Right lobe of liver (tissue), 6 donors: ENCODE measurements around the gene IGF1R. TPM values are rescaled to one million over a fixed set of nuclear protein-coding genes. Genes with fewer than 3 reads are reported as not detected.

ENCODE experiments used
- ATAC-seq, 4 donors: fragments of 200-7000 bp; cut with Tn5 transposase; one replicate each; pipeline ENCODE4 v1.9.1; 2020; ENCODE audit warnings: mild to moderate bottlenecking in 4 of 4, moderate library complexity in 4 of 4
- DNase-seq, 3 donors: peaks; one replicate each; pipeline ENCODE4 v3.0.0-alpha.2; 2020
- H3K27ac ChIP-seq, 3 donors: fragments of 200-600 bp; one replicate each; pipeline ENCODE4 v1.8.0; 2022
- H3K27me3 ChIP-seq, 2 donors: fragments of 200-600 bp; one replicate each; pipeline ENCODE4 v1.8.0; 2022
- H3K36me3 ChIP-seq, 4 donors: fragments of 200-600 bp; sonication (generic) in 1 of 4; one replicate each; pipeline versions ENCODE4 v1.5.1 to v1.8.0; 2017 to 2022; ENCODE audit warnings: control low read depth in 1 of 4
- H3K4me1 ChIP-seq, 4 donors: fragments of 200-600 bp; sonication (generic) in 1 of 4; one replicate each; pipeline versions ENCODE4 v1.5.1 to v1.8.0; 2017 to 2022; ENCODE audit warnings: control low read depth in 1 of 4
- H3K4me3 ChIP-seq, 3 donors: fragments of 200-600 bp; one replicate each; pipeline ENCODE4 v1.8.0; 2022
- H3K9me3 ChIP-seq, 4 donors: fragments of 200-600 bp; sonication (generic) in 1 of 4; one replicate each; pipeline versions ENCODE4 v1.5.1 to v1.8.0; 2017 to 2022; ENCODE audit warnings: control low read depth in 1 of 4
- POLR2A ChIP-seq: fragments of 450-650 bp; IDR thresholded peaks from one replicate; pipeline ENCODE4 v1.6.1; 2017; ENCODE audit warnings: antibody characterized with exemption, mild to moderate bottlenecking
- WGBS: methylation state at CpG from one replicate; pipeline ENCODE4 v1.1.6; 2018; ENCODE audit warnings: low coverage, low lambda C conversion rate; ENCODE audit not compliant: insufficient coverage; ENCODE audit errors: missing lambda C conversion rate; 5-methylcytosine and 5-hydroxymethylcytosine counted together
- intact Hi-C, 2 donors: fragments of 100-400 bp; cut with DNase I; formaldehyde crosslinking; loops; one replicate each; pipeline versions ENCODE4 v1.11.2 to v1.14.1; 2022
- total RNA-seq, 6 experiments: library from RNA; depleted of rRNA in 2 of 6; stranded (reverse); fragments of >200 nt in 2 of 6; fragmentation: NEBNext Ultra II Directional in 3 of 6; extraction: Animal tissue kit (Norgen Biotek cat#: 25700) in 3 of 6; gene quantifications; one replicate each; pipeline versions ENCODE4 v1.1.0 to v1.2.4, GENCODE V29; 2016 to 2023
- TF ChIP-seq, protein P1 (sequence below), 4 donors: fragments of 200-600 bp in 3 of 4; fragments of 450-650 bp in 1 of 4; IDR thresholded peaks; one replicate each; pipeline versions ENCODE4 v1.5.1 to v1.8.0; 2016 to 2022; ENCODE audit warnings: antibody characterized with exemption in 4 of 4, mild to moderate bottlenecking in 2 of 4
- donor health status: DM: no; HTN: yes; CAD: no.
- donor health status: DM: no; HTN: no; CAD: no.
- donor health status: DM: no; HTN: no; CAD: no.
- donor health status: DM: no; HTN: yes; CAD: no.
- donor health status: DM: no; HTN: yes; CAD: no.

The IGF1R gene
- total RNA-seq, 6 experiments from 2014 or later = 2.5 to 5.3 (median 3.8) TPM

DNA sequence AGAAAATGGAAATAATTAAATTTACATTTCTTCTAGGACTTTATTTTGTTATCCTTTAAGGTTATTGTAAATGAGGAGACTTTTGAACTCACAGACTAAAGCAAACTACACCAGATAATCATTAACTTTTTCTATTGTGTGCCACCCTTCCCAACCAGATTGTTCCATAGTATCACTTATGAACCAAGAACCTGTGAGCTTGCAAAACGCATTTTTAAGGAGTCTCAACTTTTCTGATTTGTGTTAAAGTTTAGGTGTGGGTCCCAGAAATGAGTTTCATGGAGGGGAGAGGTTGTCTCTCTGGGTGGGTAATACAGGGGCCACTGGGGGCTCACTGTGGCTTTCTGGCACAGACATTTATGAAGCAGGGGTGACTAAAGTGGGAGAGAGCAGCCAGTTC lies 75.7 kb downstream of the IGF1R start:
- no peak overlapping the region for H3K4me3 ChIP-seq

DNA sequence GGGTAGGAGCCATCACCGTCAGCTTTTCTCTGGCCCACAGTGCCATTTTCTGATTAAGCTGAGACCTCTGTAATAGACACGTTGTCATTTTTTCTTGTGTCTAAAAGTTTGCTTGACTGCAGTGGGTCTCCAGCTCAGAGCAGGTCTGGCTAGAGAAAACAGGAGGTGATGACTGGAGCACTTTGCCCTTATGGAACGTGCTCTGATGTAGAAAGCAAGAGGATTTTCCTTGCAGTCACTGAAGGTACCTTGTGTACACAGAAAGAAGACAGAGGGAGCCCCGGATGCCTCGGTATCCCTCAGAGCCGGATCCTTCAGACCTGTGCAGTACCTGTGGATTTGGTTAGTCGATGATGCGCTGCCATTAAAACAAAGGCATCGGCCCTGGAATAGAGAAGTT lies 76.2 kb downstream of the IGF1R start:
- Histone ChIP-seq H3K4me1 (no peaks in the 10 kb centered on the region), H3K27ac (no peak overlapping the region), H3K27me3 (no peaks in the 10 kb centered on the region), H3K9me3 (no peaks in the 10 kb centered on the region), H3K4me3 (no peak overlapping the region), H3K36me3 (no peaks in the 10 kb centered on the region)
- intact Hi-C loops = no loop called here
- no peak for DNase-seq
- WGBS = 48% methylated on average over 3 of the region's 9 CpGs
- ATAC-seq = peak in 1 of 4 donors; percentile 9
- TF ChIP-seq, protein P1, sequence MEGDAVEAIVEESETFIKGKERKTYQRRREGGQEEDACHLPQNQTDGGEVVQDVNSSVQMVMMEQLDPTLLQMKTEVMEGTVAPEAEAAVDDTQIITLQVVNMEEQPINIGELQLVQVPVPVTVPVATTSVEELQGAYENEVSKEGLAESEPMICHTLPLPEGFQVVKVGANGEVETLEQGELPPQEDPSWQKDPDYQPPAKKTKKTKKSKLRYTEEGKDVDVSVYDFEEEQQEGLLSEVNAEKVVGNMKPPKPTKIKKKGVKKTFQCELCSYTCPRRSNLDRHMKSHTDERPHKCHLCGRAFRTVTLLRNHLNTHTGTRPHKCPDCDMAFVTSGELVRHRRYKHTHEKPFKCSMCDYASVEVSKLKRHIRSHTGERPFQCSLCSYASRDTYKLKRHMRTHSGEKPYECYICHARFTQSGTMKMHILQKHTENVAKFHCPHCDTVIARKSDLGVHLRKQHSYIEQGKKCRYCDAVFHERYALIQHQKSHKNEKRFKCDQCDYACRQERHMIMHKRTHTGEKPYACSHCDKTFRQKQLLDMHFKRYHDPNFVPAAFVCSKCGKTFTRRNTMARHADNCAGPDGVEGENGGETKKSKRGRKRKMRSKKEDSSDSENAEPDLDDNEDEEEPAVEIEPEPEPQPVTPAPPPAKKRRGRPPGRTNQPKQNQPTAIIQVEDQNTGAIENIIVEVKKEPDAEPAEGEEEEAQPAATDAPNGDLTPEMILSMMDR (IDR thresholded peaks at IDR 0.05) = no peak
- no peak for TF ChIP-seq POLR2A

More for the DNA sequence above, 75.7 kb downstream of the IGF1R start:
- Histone ChIP-seq H3K27ac (no peak overlapping the region), H3K36me3 (no peaks in the 10 kb centered on the region), H3K27me3 (no peaks in the 10 kb centered on the region), H3K9me3 (no peaks in the 10 kb centered on the region), H3K4me1 (no peaks in the 10 kb centered on the region)
- DNase-seq (no peak), ATAC-seq (peak in 1 of 4 donors; percentile 40)
- TF ChIP-seq, protein P1 (IDR thresholded peaks at IDR 0.05) = no peak
- TF ChIP-seq POLR2A = no peak
- WGBS = 40% methylated on average over 1 of the region's 1 CpG
- intact Hi-C loops = no loop called here

DNA sequence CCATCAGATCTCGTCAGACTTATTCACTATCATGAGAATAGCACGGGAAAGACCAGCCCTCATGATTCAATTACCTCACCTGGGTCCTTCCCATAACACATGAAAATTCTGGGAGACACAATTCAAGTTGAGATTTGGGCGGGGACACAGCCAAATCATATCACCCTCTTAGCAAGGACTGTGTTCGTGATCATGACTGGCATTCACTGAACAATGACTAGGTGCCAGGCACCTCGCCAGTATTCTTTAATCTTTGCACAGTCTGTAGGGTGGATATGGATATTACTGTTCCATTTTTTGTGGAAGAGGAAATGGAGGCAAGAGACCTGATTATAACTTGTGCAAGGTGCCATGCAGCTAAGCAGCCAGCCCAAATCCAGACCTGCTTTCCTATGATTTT lies 77.5 kb downstream of the IGF1R start:
- no peak for ATAC-seq

DNA sequence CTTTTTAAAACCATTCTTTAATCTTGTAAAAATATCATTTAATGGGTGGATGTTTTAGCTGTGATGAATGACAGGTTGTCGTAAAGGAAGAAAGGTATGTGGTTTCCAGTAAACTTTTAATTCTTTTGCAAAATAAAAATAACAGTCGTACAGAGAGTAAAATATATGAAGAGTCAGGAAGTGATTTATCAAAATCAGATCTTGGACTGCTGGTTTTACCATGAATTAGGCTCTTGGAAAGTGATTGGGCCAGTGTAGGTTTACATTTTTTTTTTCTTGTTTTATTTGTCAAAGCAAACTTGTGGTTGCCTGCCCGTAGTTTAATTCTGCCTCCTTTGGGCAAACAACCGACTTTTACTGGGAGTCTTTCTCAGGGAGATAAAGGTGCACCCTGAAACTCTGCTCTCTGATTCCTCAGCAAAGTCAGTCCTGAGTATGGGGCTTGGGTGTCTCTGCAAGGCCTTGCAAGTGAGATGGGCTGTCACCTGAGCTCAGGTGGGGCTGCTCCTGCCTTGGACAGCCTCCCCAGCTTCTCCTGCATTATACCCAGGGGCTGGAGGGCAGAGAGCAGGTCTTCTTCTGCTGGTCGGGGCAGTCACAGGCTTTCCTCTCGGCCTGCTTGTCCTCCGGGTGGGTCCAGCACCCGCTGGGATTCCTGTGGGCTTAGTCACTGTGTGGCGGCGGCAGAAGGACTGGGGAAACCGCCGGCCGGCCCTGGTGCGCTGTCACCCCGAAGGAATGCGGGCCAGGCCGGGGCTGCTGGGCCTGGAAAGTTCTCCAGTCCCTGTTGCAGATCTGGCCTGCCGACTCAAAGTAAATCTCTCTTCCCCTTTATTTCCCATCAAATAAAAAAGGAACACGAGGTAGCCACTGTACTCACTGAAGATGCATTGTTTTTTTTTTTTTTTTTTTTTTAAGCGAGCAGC lies 79.0 kb downstream of the IGF1R start:
- TF ChIP-seq POLR2A = no peak
- TF ChIP-seq, protein P1 (IDR thresholded peaks at IDR 0.05) = no peak
- DNase-seq (peak; percentile 51 to 72 (median 65)), ATAC-seq (peak; percentile 75 to 89 (median 85))
- intact Hi-C loops = no loop called here
- 39% methylated on average over 6 of the region's 20 CpGs for WGBS
- Histone ChIP-seq H3K36me3 (no peaks in the 10 kb centered on the region), H3K27ac (peak overlapping the region in 2 of 3 donors; percentile 44 to 57), H3K4me1 (no peaks in the 10 kb centered on the region), H3K27me3 (no peaks in the 10 kb centered on the region), H3K9me3 (no peaks in the 10 kb centered on the region), H3K4me3 (no peak overlapping the region)

More for the DNA sequence above, 77.5 kb downstream of the IGF1R start:
- Histone ChIP-seq H3K9me3 (no peaks in the 10 kb centered on the region), H3K27ac (no peak overlapping the region), H3K4me3 (no peak overlapping the region), H3K4me1 (no peaks in the 10 kb centered on the region), H3K27me3 (no peaks in the 10 kb centered on the region), H3K36me3 (no peaks in the 10 kb centered on the region)
- DNase-seq = no peak
- TF ChIP-seq, protein P1 (IDR thresholded peaks at IDR 0.05) = no peak
- TF ChIP-seq POLR2A = no peak
- intact Hi-C loops = no loop called here
- 59% methylated on average over 5 of the region's 5 CpGs for WGBS
